Adrenal gland (tissue), 12 donors: ENCODE measurements around the gene ITPKB. TPM values are rescaled to one million over a fixed set of nuclear protein-coding genes. Genes with fewer than 3 reads are reported as not detected.

Source experiments
- DNase-seq, 7 donors: peaks; one replicate each; pipeline ENCODE4 v3.0.0-alpha.2; 2019 to 2020
- H3K27ac ChIP-seq, 5 donors: fragments of 200-600 bp; sonication (generic) in 4 of 5; 1 replicate in 3 of 5; 2 replicates in 2 of 5; pipeline versions ENCODE4 v1.5.1 to v1.8.0; 2016 to 2020; ENCODE audit warnings: mild to moderate bottlenecking in 1 of 5
- H3K27me3 ChIP-seq: fragments of 200-600 bp; 2 replicates; pipeline ENCODE4 v1.8.0; 2021
- H3K36me3 ChIP-seq, 2 donors: fragments of 200-600 bp; replicated peaks in 1 of 2; 1 replicate in 1 of 2; 2 replicates in 1 of 2; pipeline versions ENCODE4 v1.5.1 to v1.8.0; 2018 to 2022
- H3K4me1 ChIP-seq, 2 donors: fragments of 200-600 bp; replicated peaks in 1 of 2; 1 replicate in 1 of 2; 2 replicates in 1 of 2; pipeline versions ENCODE4 v1.5.1 to v1.8.0; 2018 to 2021
- H3K4me3 ChIP-seq, 4 donors: fragments of 200-600 bp; sonication (generic) in 3 of 4; one replicate each; pipeline ENCODE4 v1.5.1; 2016 to 2018
- H3K9me3 ChIP-seq, 3 donors: fragments of 200-600 bp; sonication (generic) in 1 of 3; replicated peaks in 1 of 3; 1 replicate in 2 of 3; 2 replicates in 1 of 3; pipeline versions ENCODE4 v1.5.1 to v1.8.0; 2016 to 2021
- CTCF ChIP-seq, 6 experiments: fragments of 450-650 bp in 4 of 6; fragments of 200-600 bp in 2 of 6; sonication (generic) in 1 of 6; IDR thresholded peaks; 1 replicate in 5 of 6; 2 replicates in 1 of 6; pipeline versions ENCODE4 v1.5.1 to v1.8.0; 2016 to 2021; ENCODE audit warnings: antibody characterized with exemption in 6 of 6, mild to moderate bottlenecking in 2 of 6, moderate library complexity in 1 of 6
- POLR2A ChIP-seq, 2 donors: fragments of 450-650 bp; IDR thresholded peaks; one replicate each; pipeline ENCODE4 v1.6.1; 2017; ENCODE audit warnings: antibody characterized with exemption in 2 of 2, mild to moderate bottlenecking in 2 of 2, moderate library complexity in 1 of 2
- WGBS, 4 donors: extraction: QIAGEN DNeasy Blood & Tissue Kit in 2 of 4; methylation state at CpG; one replicate each; pipeline versions ENCODE4 v1.1.5 to v1.1.7; 2013 to 2017; 5-methylcytosine and 5-hydroxymethylcytosine counted together
- intact Hi-C, 2 donors: fragments of 100-400 bp; cut with DNase I; formaldehyde crosslinking; loops; one replicate each; pipeline versions ENCODE4 v1.14.1 to v1.15.0; 2022 to 2023
- polyA plus RNA-seq, 3 donors: library from polyadenylated mRNA; stranded (reverse); fragments of 200-250 nt in 2 of 3; fragments of 350-450 nt in 1 of 3; fragmentation: Illumina TruSeq in 1 of 3; extraction: RNeasy Lipid Tissue Mini Kit (QIAGEN cat#74804) in 1 of 3; gene quantifications; one replicate each; pipeline ENCODE4 v1.2.3, GENCODE V29; 2013 to 2014
- total RNA-seq, 9 donors: library from RNA; depleted of rRNA in 4 of 9; stranded (reverse); fragments of >200 nt in 4 of 9; fragments of 120-200 nt in 1 of 9; fragmentation: NEBNext Ultra II Directional in 1 of 9; extraction: Animal tissue kit (Norgen Biotek cat#: 25700) in 1 of 9; gene quantifications; one replicate each; pipeline versions ENCODE4 v1.1.0 to v1.2.4, GENCODE V29; 2013 to 2023
- donor health status: healthy with polysubstance abuse.
- donor health status: Bipolar disorder and iron deficiency.
- donor health status: DM: yes; HTN: yes; CAD: no.
- donor health status: DM: no; HTN: no; CAD: no.
- donor health status: DM: no; HTN: no; CAD: no.
- donor health status: DM: yes; HTN: yes; CAD: no.

The ITPKB gene
- total and polyA plus RNA-seq, 12 donors: 2.3 to 22.7 (median 13.0) TPM

GRCh38 chr1:226692823-226693222 lies 46.3 kb downstream of the ITPKB start:
- H3K27ac ChIP-seq: no peak overlapping the region
- DNase-seq: no peak
- H3K4me3 ChIP-seq: no peak overlapping the region
- WGBS, 4 donors: 67 to 95% (median 89%) methylated on average over 1 to 3 of the region's 3 CpGs
- H3K9me3 ChIP-seq: no peaks in the 10 kb centered on the region
- H3K36me3 ChIP-seq: no peaks in the 10 kb centered on the region
- intact Hi-C loops: loop anchor here in 1 of 2 donors (10.0 kb wide), 1 partner anchor 48 kb away; no protein-coding TSS in a partner anchor
- H3K4me1 ChIP-seq: peaks cover 0 to 6% of the 10 kb centered on the region in 2 donors
- H3K27me3 ChIP-seq: no peaks in the 10 kb centered on the region
- no peak for TF ChIP-seq CTCF (IDR thresholded peaks at IDR 0.05)
- TF ChIP-seq POLR2A (IDR thresholded peaks at IDR 0.05): no peak

- DNase-seq: no peak
- Histone ChIP-seq H3K4me3 (no peak overlapping the region), H3K27me3 (no peaks in the 10 kb centered on the region), H3K36me3 (no peaks in the 10 kb centered on the region), H3K27ac (no peak overlapping the region), H3K9me3 (no peaks in the 10 kb centered on the region), H3K4me1 (peaks cover 0 to 6% of the 10 kb centered on the region in 2 donors)
- TF ChIP-seq CTCF (IDR thresholded peaks at IDR 0.05) (no peak), POLR2A (IDR thresholded peaks at IDR 0.05) (no peak)
- 87 to 94% (median 93%) methylated on average over 4 of the region's 4 CpGs for WGBS, 4 donors
- intact Hi-C loops: loop anchor here in 1 of 2 donors (10.0 kb wide), 1 partner anchor 47 kb away; no protein-coding TSS in a partner anchor
These were observed 46.9 kb downstream of the ITPKB start for GRCh38 chr1:226692051-226692792.

GRCh38 chr1:226691247-226691646 lies 47.8 kb downstream of the ITPKB start:
- 24 to 59% (median 53%) methylated on average over 2 to 4 of the region's 4 CpGs for WGBS, 4 donors
- intact Hi-C loops: loop anchor here in 1 of 2 donors (10.0 kb wide), 1 partner anchor 46 kb away; no protein-coding TSS in a partner anchor
- peaks cover 0 to 6% of the 10 kb centered on the region in 2 donors for H3K4me1 ChIP-seq
- no peak overlapping the region for H3K4me3 ChIP-seq
- H3K9me3 ChIP-seq: no peaks in the 10 kb centered on the region
- no peaks in the 10 kb centered on the region for H3K27me3 ChIP-seq
- TF ChIP-seq POLR2A (IDR thresholded peaks at IDR 0.05) (no peak), CTCF (IDR thresholded peaks at IDR 0.05) (no peak)
- DNase-seq: no peak
- no peaks in the 10 kb centered on the region for H3K36me3 ChIP-seq
- H3K27ac ChIP-seq: peak overlapping the region in 1 of 5 donors; percentile 0

GRCh38 chr1:226690460-226690982 lies 48.6 kb downstream of the ITPKB start:
- Histone ChIP-seq H3K27ac (peak overlapping the region in 2 of 5 donors; percentile 41 to 46), H3K4me1 (peaks cover 0 to 6% of the 10 kb centered on the region in 2 donors), H3K4me3 (no peak overlapping the region), H3K27me3 (no peaks in the 10 kb centered on the region), H3K9me3 (no peaks in the 10 kb centered on the region), H3K36me3 (no peaks in the 10 kb centered on the region)
- intact Hi-C loops: loop anchor here in 1 of 2 donors (10.0 kb wide), 1 partner anchor 46 kb away; no protein-coding TSS in a partner anchor
- TF ChIP-seq POLR2A (IDR thresholded peaks at IDR 0.05) (no peak), CTCF (IDR thresholded peaks at IDR 0.05) (no peak)
- peak in 3 of 7 donors; percentile 38 to 78 (median 53) for DNase-seq
- WGBS, 4 donors: 68 to 72% (median 70%) methylated on average over 8 of the region's 8 CpGs
